Suprapubic skin (tissue), 4 donors: ENCODE data around the gene RSRC1. TPM values are rescaled to one million over a fixed set of nuclear protein-coding genes. Genes with fewer than 3 reads are reported as not detected.

Experiments
- DNase-seq, 2 donors: peaks; one replicate each; pipeline ENCODE4 v3.0.0-alpha.2; 2019; ENCODE audit warnings: low spot score in 2 of 2
- H3K27ac ChIP-seq: fragments of 200-600 bp; sonication (generic); one replicate; pipeline ENCODE4 v1.5.1; 2019
- H3K27me3 ChIP-seq: fragments of 200-600 bp; sonication (generic); one replicate; pipeline ENCODE4 v1.5.1; 2019
- H3K36me3 ChIP-seq: fragments of 200-600 bp; sonication (generic); one replicate; pipeline ENCODE4 v1.5.1; 2019
- H3K4me1 ChIP-seq: fragments of 200-600 bp; sonication (generic); one replicate; pipeline ENCODE4 v1.5.1; 2019
- H3K4me3 ChIP-seq: fragments of 200-600 bp; sonication (generic); one replicate; pipeline ENCODE4 v1.5.1; 2019; ENCODE audit warnings: mild to moderate bottlenecking
- H3K9me3 ChIP-seq: fragments of 200-600 bp; sonication (generic); one replicate; pipeline ENCODE4 v1.5.1; 2019
- CTCF ChIP-seq, 2 donors: fragments of 200-600 bp in 1 of 2; fragments of 450-650 bp in 1 of 2; sonication (generic) in 1 of 2; IDR thresholded peaks; one replicate each; pipeline ENCODE4 v1.5.1; 2016 to 2019; ENCODE audit warnings: antibody characterized with exemption in 2 of 2, mild to moderate bottlenecking in 1 of 2, moderate library complexity in 1 of 2
- EP300 ChIP-seq: sonication (generic); formaldehyde crosslinking; IDR thresholded peaks from one replicate; pipeline ENCODE4 v1.6.1; 2017; ENCODE audit warnings: antibody characterized with exemption
- POLR2A ChIP-seq, 2 donors: fragments of 450-650 bp; IDR thresholded peaks; one replicate each; pipeline ENCODE4 v1.6.1; 2017; ENCODE audit warnings: antibody characterized with exemption in 2 of 2, mild to moderate bottlenecking in 2 of 2, moderate library complexity in 2 of 2
- POLR2AphosphoS5 ChIP-seq, 3 donors: sonication (generic); formaldehyde crosslinking; IDR thresholded peaks; one replicate each; pipeline ENCODE4 v1.6.1; 2017; ENCODE audit warnings: antibody characterized with exemption in 3 of 3
- WGBS: methylation state at CpG from one replicate; pipeline ENCODE4 v1.1.5; 2018; 5-methylcytosine and 5-hydroxymethylcytosine counted together
- total RNA-seq, 4 donors: library from RNA; depleted of rRNA; stranded (reverse); fragments of >200 nt; gene quantifications; one replicate each; pipeline ENCODE4 v1.1.0, GENCODE V29; 2016

Gene RSRC1
- total RNA-seq, 4 donors from 2014 or later: 20.4 to 33.2 (median 30.4) TPM

- H3K27me3 ChIP-seq: no peaks in the 10 kb centered on the region
- no peaks in the 10 kb centered on the region for H3K4me1 ChIP-seq
- no peak overlapping the region for H3K4me3 ChIP-seq
- no peak for DNase-seq
- H3K36me3 ChIP-seq: no peaks in the 10 kb centered on the region
- H3K9me3 ChIP-seq: no peaks in the 10 kb centered on the region
- TF ChIP-seq EP300: no peak
- TF ChIP-seq POLR2A (IDR thresholded peaks at IDR 0.05): no peak
- TF ChIP-seq POLR2AphosphoS5 (IDR thresholded peaks at IDR 0.05): no peak
- TF ChIP-seq CTCF (IDR thresholded peaks at IDR 0.05): no peak
- no peak overlapping the region for H3K27ac ChIP-seq
- WGBS: 98% methylated on average over 3 of the region's 3 CpGs
Measured at GRCh38 chr3:158278187-158278586, 168.3 kb downstream of the RSRC1 start.

GRCh38 chr3:158279609-158280008, 169.7 kb downstream of the RSRC1 start:
- TF ChIP-seq POLR2AphosphoS5 (IDR thresholded peaks at IDR 0.05) (no peak), EP300 (no peak), CTCF (IDR thresholded peaks at IDR 0.05) (no peak), POLR2A (IDR thresholded peaks at IDR 0.05) (no peak)
- Histone ChIP-seq H3K27me3 (no peaks in the 10 kb centered on the region), H3K36me3 (no peaks in the 10 kb centered on the region), H3K4me1 (no peaks in the 10 kb centered on the region), H3K27ac (no peak overlapping the region), H3K9me3 (no peaks in the 10 kb centered on the region), H3K4me3 (no peak overlapping the region)
- DNase-seq: no peak

GRCh38 chr3:158295771-158296170, 185.9 kb downstream of the RSRC1 start:
- WGBS: 66% methylated on average over 2 of the region's 2 CpGs

GRCh38 chr3:158297940-158298339, 188.1 kb downstream of the RSRC1 start:
- no peaks in the 10 kb centered on the region for H3K36me3 ChIP-seq
- H3K27ac ChIP-seq: no peak overlapping the region
- no peaks in the 10 kb centered on the region for H3K4me1 ChIP-seq
- H3K4me3 ChIP-seq: no peak overlapping the region
- no peaks in the 10 kb centered on the region for H3K27me3 ChIP-seq
- H3K9me3 ChIP-seq: no peaks in the 10 kb centered on the region
- no peak for DNase-seq
- TF ChIP-seq POLR2AphosphoS5 (IDR thresholded peaks at IDR 0.05) (no peak), CTCF (IDR thresholded peaks at IDR 0.05) (no peak), POLR2A (IDR thresholded peaks at IDR 0.05) (no peak), EP300 (no peak)

More at GRCh38 chr3:158295771-158296170, 185.9 kb downstream of the RSRC1 start:
- TF ChIP-seq EP300 (no peak), POLR2A (IDR thresholded peaks at IDR 0.05) (no peak), CTCF (IDR thresholded peaks at IDR 0.05) (no peak), POLR2AphosphoS5 (IDR thresholded peaks at IDR 0.05) (no peak)
- no peak overlapping the region for H3K27ac ChIP-seq
- DNase-seq: no peak
- no peaks in the 10 kb centered on the region for H3K27me3 ChIP-seq
- H3K36me3 ChIP-seq: no peaks in the 10 kb centered on the region
- H3K4me1 ChIP-seq: no peaks in the 10 kb centered on the region
- H3K9me3 ChIP-seq: no peaks in the 10 kb centered on the region
- no peak overlapping the region for H3K4me3 ChIP-seq

- Histone ChIP-seq H3K9me3 (no peaks in the 10 kb centered on the region), H3K4me1 (no peaks in the 10 kb centered on the region), H3K27ac (no peak overlapping the region), H3K27me3 (no peaks in the 10 kb centered on the region), H3K4me3 (no peak overlapping the region), H3K36me3 (no peaks in the 10 kb centered on the region)
- DNase-seq: no peak
- 95% methylated on average over 8 of the region's 8 CpGs for WGBS
- TF ChIP-seq POLR2AphosphoS5 (IDR thresholded peaks at IDR 0.05): no peak
- TF ChIP-seq CTCF (IDR thresholded peaks at IDR 0.05): no peak
- no peak for TF ChIP-seq POLR2A (IDR thresholded peaks at IDR 0.05)
- no peak for TF ChIP-seq EP300
Measured at GRCh38 chr3:158308236-158308928, 198.5 kb downstream of the RSRC1 start.
